PC-9 (cell line): ENCODE data around the gene KCNG4. TPM values are rescaled to one million over a fixed set of nuclear protein-coding genes. Genes with fewer than 3 reads are reported as not detected.

ENCODE experiments used
- BruUV-seq: library from RNA; stranded (reverse); fragments of 400-500 nt; replicated peaks from 2 replicates; lab custom pipeline; 2021; lab: Mats Ljungman, UMichigan
- CTCF ChIA-PET: fragments of 300-600 bp; sonication (Branson Sonifier 250); formaldehyde crosslinking; loops from one replicate; lab custom pipeline; 2022; ENCODE audit warnings: antibody characterized with exemption; lab: Charles Lee
- POLR2A ChIA-PET: fragments of 300-600 bp; sonication (Branson Sonifier 250); formaldehyde crosslinking; loops from one replicate; lab custom pipeline; 2022; ENCODE audit warnings: antibody characterized with exemption; ENCODE audit not compliant: unreplicated experiment; lab: Charles Lee
- DNase-seq, 2 experiments: peaks; one replicate each; pipeline versions ENCODE4 v3.0.0 to v3.0.0-alpha.2; 2015 to 2022; ENCODE audit warnings: mixed read lengths in 1 of 2
- H2AFZ ChIP-seq: fragments of 200-600 bp; sonication (generic); 2 replicates; pipeline ENCODE4 v1.8.1; 2017; ENCODE audit warnings: antibody characterized with exemption
- H3F3A ChIP-seq: fragments of 200-600 bp; sonication (generic); 2 replicates; pipeline ENCODE4 v1.8.1; 2017; ENCODE audit warnings: antibody characterized with exemption, mild to moderate bottlenecking, low read depth; ENCODE audit not compliant: insufficient read depth
- H3K27ac ChIP-seq: fragments of 200-600 bp; sonication (generic); 2 replicates; pipeline ENCODE4 v1.6.1; 2016; ENCODE audit warnings: mixed run types
- H3K27me3 ChIP-seq: fragments of 200-600 bp; sonication (generic); 2 replicates; pipeline ENCODE4 v1.6.1; 2016; ENCODE audit warnings: low read depth, mixed run types; ENCODE audit not compliant: insufficient read depth
- H3K36me3 ChIP-seq: fragments of 200-600 bp; sonication (generic); 2 replicates; pipeline ENCODE4 v1.6.1; 2016; ENCODE audit warnings: low read depth, mixed run types
- H3K4me1 ChIP-seq: fragments of 200-600 bp; sonication (generic); replicated peaks from 2 replicates; pipeline ENCODE4 v1.6.1; 2016; ENCODE audit warnings: mixed run types; ENCODE audit not compliant: insufficient read depth
- H3K4me2 ChIP-seq: fragments of 200-600 bp; sonication (generic); 2 replicates; pipeline ENCODE4 v1.6.1; 2017; ENCODE audit warnings: mixed run types
- H3K4me3 ChIP-seq: fragments of 200-600 bp; sonication (generic); 2 replicates; pipeline ENCODE4 v1.6.1; 2016; ENCODE audit warnings: mixed run types
- H3K79me2 ChIP-seq: fragments of 200-600 bp; sonication (generic); 2 replicates; pipeline ENCODE4 v1.6.1; 2017; ENCODE audit warnings: low read depth, mixed run types
- H3K9me2 ChIP-seq: fragments of 200-600 bp; sonication (generic); 2 replicates; pipeline ENCODE4 v1.8.1; 2017; ENCODE audit warnings: mild to moderate bottlenecking; ENCODE audit not compliant: insufficient read depth
- H3K9me3 ChIP-seq: fragments of 200-600 bp; sonication (generic); 2 replicates; pipeline ENCODE4 v1.8.1; 2016; ENCODE audit warnings: low read depth; ENCODE audit not compliant: insufficient read depth
- H4K20me1 ChIP-seq: fragments of 200-600 bp; sonication (generic); 2 replicates; pipeline ENCODE4 v1.8.1; 2017; ENCODE audit not compliant: insufficient read depth
- EZH2 ChIP-seq: fragments of 200-600 bp; sonication (generic); IDR thresholded peaks from 2 replicates; pipeline ENCODE4 v1.8.0; 2017; ENCODE audit warnings: antibody characterized with exemption, low read depth
- intact Hi-C: fragments of 100-400 bp; cut with micrococcal nuclease; formaldehyde crosslinking; loops from one replicate; pipeline ENCODE4 v1.10.0; 2022; ENCODE audit not compliant: unreplicated experiment
- total RNA-seq: library from RNA; stranded (reverse); gene quantifications from 2 replicates; pipeline ENCODE4 v1.2.3, GENCODE V29; 2021
- TF ChIP-seq, protein P1 (sequence below): fragments of 200-600 bp; sonication (generic); conservative IDR thresholded peaks from 2 replicates; pipeline ENCODE4 v1.6.1; 2017; ENCODE audit warnings: mixed run types, antibody characterized with exemption, mild to moderate bottlenecking, moderate library complexity

Gene KCNG4
- total RNA-seq, 1 experiment from 2014 or later: not detected

DNA sequence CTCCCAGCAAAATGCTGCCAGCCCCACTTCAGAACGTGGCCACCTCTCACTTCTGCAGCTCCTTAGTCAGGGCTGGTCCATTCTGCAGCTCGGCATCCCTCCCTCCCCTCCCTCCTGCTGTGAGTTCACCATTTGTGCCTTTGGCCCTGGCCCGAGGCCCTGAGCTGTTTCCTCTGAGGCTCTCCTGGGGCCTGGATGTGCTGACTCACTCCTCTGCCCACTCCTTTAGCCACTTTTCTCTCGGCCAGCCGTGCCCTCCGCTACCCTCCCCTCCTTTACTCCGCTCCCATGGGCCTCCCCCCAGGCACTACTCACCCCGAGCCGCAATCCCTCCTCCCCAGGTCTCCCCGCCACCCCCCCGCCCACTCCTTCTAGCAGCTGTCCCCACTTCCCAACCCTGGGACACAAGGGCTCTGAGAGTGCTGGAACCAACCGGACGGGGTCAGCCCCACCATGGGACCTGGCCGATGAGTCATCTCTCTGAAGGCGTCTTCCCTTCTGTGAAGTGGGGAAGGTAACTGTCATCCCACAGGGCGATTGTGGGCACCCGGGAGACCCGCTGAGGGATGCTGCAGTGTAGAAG lies 11.5 kb downstream of the KCNG4 start:
- Histone ChIP-seq H3K79me2 (no peaks in the 10 kb centered on the region), H3F3A (peaks cover 30% of the 10 kb centered on the region), H2AFZ (peak overlapping the region; percentile 80), H3K36me3 (no peaks in the 10 kb centered on the region), H3K4me1 (peaks cover 33% of the 10 kb centered on the region), H3K9me3 (no peaks in the 10 kb centered on the region), H3K27ac (peak overlapping the region; percentile 90), H4K20me1 (no peaks in the 10 kb centered on the region), H3K4me2 (peak overlapping the region; percentile 69), H3K27me3 (no peaks in the 10 kb centered on the region), H3K9me2 (no peaks in the 10 kb centered on the region), H3K4me3 (peak overlapping the region; percentile 30)
- TF ChIP-seq, protein P1, sequence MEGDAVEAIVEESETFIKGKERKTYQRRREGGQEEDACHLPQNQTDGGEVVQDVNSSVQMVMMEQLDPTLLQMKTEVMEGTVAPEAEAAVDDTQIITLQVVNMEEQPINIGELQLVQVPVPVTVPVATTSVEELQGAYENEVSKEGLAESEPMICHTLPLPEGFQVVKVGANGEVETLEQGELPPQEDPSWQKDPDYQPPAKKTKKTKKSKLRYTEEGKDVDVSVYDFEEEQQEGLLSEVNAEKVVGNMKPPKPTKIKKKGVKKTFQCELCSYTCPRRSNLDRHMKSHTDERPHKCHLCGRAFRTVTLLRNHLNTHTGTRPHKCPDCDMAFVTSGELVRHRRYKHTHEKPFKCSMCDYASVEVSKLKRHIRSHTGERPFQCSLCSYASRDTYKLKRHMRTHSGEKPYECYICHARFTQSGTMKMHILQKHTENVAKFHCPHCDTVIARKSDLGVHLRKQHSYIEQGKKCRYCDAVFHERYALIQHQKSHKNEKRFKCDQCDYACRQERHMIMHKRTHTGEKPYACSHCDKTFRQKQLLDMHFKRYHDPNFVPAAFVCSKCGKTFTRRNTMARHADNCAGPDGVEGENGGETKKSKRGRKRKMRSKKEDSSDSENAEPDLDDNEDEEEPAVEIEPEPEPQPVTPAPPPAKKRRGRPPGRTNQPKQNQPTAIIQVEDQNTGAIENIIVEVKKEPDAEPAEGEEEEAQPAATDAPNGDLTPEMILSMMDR: no peak
- TF ChIP-seq EZH2: no peak
- peak; percentile 84 to 86 for DNase-seq
- BruUV-seq: no TSS peak
- POLR2A ChIA-PET: interaction anchor here (0.6 kb wide), 2 partner anchors 28 to 1883 kb away, joined by 3 to 4 read pairs; no protein-coding TSS in a partner anchor
- intact Hi-C loops: loop anchor here (5.0 kb wide), 1 partner anchor 274 kb away; the partner anchor contains the start of gene MEAK7
- CTCF ChIA-PET: interaction anchor here (0.6 to 1.0 kb wide), 2 partner anchors 41 to 213 kb away, joined by 4 to 12 read pairs; partner anchors contain the start of gene TAF1C

DNA sequence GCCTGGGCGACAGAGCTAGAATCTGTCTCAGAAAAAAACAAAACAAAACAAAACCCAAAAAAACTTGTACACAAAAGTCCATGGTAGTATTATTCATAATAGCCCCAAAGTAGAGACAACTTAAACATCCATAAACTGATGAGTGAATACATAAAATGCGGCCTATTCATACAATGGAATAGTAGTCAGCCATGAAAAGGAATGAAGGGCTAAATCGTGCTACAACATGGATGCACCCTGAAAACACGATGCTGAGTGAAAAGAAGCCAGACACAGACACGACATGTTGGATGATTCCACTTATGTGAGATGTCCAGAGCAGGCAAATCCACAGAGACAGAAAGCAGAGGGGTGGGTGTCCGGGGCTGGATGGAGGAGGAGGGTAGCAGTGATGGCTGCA lies 12.3 kb downstream of the KCNG4 start:
- no peak overlapping the region for H3K27ac ChIP-seq
- CTCF ChIA-PET: interaction anchor here (1.0 kb wide), 1 partner anchor 40 kb away, joined by 12 read pairs; the partner anchor contains the start of gene TAF1C

DNA sequence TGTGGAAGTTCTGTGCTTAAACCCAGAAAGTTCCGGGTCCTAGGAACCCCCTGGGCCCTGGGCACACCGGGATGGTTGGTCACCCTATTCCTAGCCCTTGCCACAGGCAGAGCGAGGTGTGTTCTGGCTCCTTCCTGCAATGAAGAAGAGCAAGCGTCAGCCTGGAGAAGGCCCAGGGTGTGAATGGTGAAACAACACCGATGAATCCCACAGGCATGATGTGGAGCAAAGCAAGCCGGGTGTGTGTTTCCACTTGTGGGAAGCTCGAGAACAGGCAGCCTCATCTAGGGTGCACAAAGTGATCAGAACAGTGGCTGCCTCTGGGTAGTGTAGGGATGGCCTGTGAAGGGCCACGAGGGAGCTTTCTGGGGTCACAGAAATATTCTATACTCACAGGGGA lies 13.8 kb downstream of the KCNG4 start:
- H3K36me3 ChIP-seq: no peaks in the 10 kb centered on the region
- H3K4me2 ChIP-seq: no peak overlapping the region
- no peak overlapping the region for H3K27ac ChIP-seq
- H3K9me3 ChIP-seq: 0 out of 2 replicates have a peak, but pooled peaks cover 3% of the 10 kb centered on the region
- peaks cover 30% of the 10 kb centered on the region for H3F3A ChIP-seq
- no peaks in the 10 kb centered on the region for H3K9me2 ChIP-seq
- ChIA-PET CTCF (no interaction called here), POLR2A (no interaction called here)
- H3K4me3 ChIP-seq: no peak overlapping the region
- no TSS peak for BruUV-seq
- no peak for TF ChIP-seq EZH2
- TF ChIP-seq, protein P1: no peak
- H2AFZ ChIP-seq: no peak overlapping the region
- H3K79me2 ChIP-seq: no peaks in the 10 kb centered on the region
- no peaks in the 10 kb centered on the region for H4K20me1 ChIP-seq
- H3K27me3 ChIP-seq: no peaks in the 10 kb centered on the region
- intact Hi-C loops: loop anchor here (5.0 kb wide), 1 partner anchor 276 kb away; the partner anchor contains the start of gene MEAK7
- H3K4me1 ChIP-seq: peaks cover 40% of the 10 kb centered on the region
- DNase-seq: no peak

More for the DNA sequence above, 12.3 kb downstream of the KCNG4 start:
- Histone ChIP-seq H3K9me3 (0 out of 2 replicates have a peak, but pooled peaks cover 3% of the 10 kb centered on the region), H3K4me2 (peak overlapping the region; percentile 69), H3K27me3 (no peaks in the 10 kb centered on the region), H3K4me1 (peaks cover 40% of the 10 kb centered on the region), H3K79me2 (no peaks in the 10 kb centered on the region), H2AFZ (no peak overlapping the region), H3F3A (peaks cover 30% of the 10 kb centered on the region), H3K4me3 (peak overlapping the region; percentile 30; the same call in 1 of the 2 replicates), H3K36me3 (no peaks in the 10 kb centered on the region), H4K20me1 (no peaks in the 10 kb centered on the region), H3K9me2 (no peaks in the 10 kb centered on the region)
- TF ChIP-seq, protein P1: no peak
- no peak for TF ChIP-seq EZH2
- no TSS peak for BruUV-seq
- DNase-seq: no peak
- POLR2A ChIA-PET: interaction anchor here (0.6 kb wide), 2 partner anchors 29 to 1882 kb away, joined by 3 to 4 read pairs; no protein-coding TSS in a partner anchor
- intact Hi-C loops: loop anchor here (5.0 kb wide), 1 partner anchor 275 kb away; the partner anchor contains the start of gene MEAK7
